ENCODE results near the gene EPS8L2. TPM values are rescaled to one million over a fixed set of nuclear protein-coding genes. Genes with fewer than 3 reads are reported as not detected.

Gene EPS8L2
- total and polyA plus RNA-seq, 2 of the 8 experiments (the other 6 are each of a cell fraction or from before 2014, with no cell fraction given), result 38.5 to 57.0 TPM

DNA sequence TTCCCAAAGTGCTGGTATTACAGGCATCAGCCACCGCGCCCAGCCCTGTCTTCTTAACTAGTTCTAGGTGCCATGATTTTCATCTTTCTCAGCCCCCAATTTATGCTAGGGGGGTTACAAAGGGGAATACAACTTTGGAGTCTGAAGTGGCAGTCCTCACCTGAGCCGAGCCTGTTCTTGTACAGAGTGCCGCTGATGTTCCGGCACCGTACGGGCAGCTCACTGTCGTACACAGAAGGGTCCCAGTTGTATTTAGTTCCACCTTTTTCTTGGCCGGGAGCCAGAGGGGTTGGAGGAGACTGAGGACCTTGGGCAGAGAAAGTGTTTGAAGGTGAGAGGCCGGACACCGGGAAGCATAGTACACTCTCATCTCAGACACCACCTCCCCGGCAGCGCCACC, 18.3 kb upstream of the EPS8L2 start (continued):
- TF ChIP-seq, protein P1, sequence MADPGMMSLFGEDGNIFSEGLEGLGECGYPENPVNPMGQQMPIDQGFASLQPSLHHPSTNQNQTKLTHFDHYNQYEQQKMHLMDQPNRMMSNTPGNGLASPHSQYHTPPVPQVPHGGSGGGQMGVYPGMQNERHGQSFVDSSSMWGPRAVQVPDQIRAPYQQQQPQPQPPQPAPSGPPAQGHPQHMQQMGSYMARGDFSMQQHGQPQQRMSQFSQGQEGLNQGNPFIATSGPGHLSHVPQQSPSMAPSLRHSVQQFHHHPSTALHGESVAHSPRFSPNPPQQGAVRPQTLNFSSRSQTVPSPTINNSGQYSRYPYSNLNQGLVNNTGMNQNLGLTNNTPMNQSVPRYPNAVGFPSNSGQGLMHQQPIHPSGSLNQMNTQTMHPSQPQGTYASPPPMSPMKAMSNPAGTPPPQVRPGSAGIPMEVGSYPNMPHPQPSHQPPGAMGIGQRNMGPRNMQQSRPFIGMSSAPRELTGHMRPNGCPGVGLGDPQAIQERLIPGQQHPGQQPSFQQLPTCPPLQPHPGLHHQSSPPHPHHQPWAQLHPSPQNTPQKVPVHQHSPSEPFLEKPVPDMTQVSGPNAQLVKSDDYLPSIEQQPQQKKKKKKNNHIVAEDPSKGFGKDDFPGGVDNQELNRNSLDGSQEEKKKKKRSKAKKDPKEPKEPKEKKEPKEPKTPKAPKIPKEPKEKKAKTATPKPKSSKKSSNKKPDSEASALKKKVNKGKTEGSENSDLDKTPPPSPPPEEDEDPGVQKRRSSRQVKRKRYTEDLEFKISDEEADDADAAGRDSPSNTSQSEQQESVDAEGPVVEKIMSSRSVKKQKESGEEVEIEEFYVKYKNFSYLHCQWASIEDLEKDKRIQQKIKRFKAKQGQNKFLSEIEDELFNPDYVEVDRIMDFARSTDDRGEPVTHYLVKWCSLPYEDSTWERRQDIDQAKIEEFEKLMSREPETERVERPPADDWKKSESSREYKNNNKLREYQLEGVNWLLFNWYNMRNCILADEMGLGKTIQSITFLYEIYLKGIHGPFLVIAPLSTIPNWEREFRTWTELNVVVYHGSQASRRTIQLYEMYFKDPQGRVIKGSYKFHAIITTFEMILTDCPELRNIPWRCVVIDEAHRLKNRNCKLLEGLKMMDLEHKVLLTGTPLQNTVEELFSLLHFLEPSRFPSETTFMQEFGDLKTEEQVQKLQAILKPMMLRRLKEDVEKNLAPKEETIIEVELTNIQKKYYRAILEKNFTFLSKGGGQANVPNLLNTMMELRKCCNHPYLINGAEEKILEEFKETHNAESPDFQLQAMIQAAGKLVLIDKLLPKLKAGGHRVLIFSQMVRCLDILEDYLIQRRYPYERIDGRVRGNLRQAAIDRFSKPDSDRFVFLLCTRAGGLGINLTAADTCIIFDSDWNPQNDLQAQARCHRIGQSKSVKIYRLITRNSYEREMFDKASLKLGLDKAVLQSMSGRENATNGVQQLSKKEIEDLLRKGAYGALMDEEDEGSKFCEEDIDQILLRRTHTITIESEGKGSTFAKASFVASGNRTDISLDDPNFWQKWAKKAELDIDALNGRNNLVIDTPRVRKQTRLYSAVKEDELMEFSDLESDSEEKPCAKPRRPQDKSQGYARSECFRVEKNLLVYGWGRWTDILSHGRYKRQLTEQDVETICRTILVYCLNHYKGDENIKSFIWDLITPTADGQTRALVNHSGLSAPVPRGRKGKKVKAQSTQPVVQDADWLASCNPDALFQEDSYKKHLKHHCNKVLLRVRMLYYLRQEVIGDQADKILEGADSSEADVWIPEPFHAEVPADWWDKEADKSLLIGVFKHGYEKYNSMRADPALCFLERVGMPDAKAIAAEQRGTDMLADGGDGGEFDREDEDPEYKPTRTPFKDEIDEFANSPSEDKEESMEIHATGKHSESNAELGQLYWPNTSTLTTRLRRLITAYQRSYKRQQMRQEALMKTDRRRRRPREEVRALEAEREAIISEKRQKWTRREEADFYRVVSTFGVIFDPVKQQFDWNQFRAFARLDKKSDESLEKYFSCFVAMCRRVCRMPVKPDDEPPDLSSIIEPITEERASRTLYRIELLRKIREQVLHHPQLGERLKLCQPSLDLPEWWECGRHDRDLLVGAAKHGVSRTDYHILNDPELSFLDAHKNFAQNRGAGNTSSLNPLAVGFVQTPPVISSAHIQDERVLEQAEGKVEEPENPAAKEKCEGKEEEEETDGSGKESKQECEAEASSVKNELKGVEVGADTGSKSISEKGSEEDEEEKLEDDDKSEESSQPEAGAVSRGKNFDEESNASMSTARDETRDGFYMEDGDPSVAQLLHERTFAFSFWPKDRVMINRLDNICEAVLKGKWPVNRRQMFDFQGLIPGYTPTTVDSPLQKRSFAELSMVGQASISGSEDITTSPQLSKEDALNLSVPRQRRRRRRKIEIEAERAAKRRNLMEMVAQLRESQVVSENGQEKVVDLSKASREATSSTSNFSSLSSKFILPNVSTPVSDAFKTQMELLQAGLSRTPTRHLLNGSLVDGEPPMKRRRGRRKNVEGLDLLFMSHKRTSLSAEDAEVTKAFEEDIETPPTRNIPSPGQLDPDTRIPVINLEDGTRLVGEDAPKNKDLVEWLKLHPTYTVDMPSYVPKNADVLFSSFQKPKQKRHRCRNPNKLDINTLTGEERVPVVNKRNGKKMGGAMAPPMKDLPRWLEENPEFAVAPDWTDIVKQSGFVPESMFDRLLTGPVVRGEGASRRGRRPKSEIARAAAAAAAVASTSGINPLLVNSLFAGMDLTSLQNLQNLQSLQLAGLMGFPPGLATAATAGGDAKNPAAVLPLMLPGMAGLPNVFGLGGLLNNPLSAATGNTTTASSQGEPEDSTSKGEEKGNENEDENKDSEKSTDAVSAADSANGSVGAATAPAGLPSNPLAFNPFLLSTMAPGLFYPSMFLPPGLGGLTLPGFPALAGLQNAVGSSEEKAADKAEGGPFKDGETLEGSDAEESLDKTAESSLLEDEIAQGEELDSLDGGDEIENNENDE (IDR thresholded peaks at IDR 0.05; ENCODE audit: insufficient replicate concordance, low read length), result no peak
- TF ChIP-seq KDM1A (IDR thresholded peaks at IDR 0.05; ENCODE audit: borderline replicate concordance, low read length) (no peak), EZH2 (IDR thresholded peaks at IDR 0.05; ENCODE audit: low read depth, low read length, severe bottlenecking) (no peak), MAFK (IDR thresholded peaks at IDR 0.05; ENCODE audit: low read depth, low read length) (no peak), POLR2AphosphoS5 (IDR thresholded peaks at IDR 0.05; ENCODE audit: low read depth, low read length) (no peak), HDAC2 (IDR thresholded peaks at IDR 0.05; ENCODE audit: borderline replicate concordance in 1 of 2, low read depth in 2 of 2, low read length in 2 of 2) (no peak)
- TF ChIP-seq, protein P2, sequence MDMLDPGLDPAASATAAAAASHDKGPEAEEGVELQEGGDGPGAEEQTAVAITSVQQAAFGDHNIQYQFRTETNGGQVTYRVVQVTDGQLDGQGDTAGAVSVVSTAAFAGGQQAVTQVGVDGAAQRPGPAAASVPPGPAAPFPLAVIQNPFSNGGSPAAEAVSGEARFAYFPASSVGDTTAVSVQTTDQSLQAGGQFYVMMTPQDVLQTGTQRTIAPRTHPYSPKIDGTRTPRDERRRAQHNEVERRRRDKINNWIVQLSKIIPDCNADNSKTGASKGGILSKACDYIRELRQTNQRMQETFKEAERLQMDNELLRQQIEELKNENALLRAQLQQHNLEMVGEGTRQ (IDR thresholded peaks at IDR 0.05; ENCODE audit: low read length), result no peak

Data from H1 (cell line).